ENCODE measurements around the gene DHX40. TPM values are rescaled to one million over a fixed set of nuclear protein-coding genes. Genes with fewer than 3 reads are reported as not detected.
A peak's percentile ranks its signal among the peaks of the same experiment; 100 is the strongest.

The DHX40 gene, protein sequence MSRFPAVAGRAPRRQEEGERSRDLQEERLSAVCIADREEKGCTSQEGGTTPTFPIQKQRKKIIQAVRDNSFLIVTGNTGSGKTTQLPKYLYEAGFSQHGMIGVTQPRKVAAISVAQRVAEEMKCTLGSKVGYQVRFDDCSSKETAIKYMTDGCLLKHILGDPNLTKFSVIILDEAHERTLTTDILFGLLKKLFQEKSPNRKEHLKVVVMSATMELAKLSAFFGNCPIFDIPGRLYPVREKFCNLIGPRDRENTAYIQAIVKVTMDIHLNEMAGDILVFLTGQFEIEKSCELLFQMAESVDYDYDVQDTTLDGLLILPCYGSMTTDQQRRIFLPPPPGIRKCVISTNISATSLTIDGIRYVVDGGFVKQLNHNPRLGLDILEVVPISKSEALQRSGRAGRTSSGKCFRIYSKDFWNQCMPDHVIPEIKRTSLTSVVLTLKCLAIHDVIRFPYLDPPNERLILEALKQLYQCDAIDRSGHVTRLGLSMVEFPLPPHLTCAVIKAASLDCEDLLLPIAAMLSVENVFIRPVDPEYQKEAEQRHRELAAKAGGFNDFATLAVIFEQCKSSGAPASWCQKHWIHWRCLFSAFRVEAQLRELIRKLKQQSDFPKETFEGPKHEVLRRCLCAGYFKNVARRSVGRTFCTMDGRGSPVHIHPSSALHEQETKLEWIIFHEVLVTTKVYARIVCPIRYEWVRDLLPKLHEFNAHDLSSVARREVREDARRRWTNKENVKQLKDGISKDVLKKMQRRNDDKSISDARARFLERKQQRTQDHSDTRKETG
- total RNA-seq, result 10 to 100 TPM; 10.5 to 42.0 (median 25.0) TPM

DNA sequence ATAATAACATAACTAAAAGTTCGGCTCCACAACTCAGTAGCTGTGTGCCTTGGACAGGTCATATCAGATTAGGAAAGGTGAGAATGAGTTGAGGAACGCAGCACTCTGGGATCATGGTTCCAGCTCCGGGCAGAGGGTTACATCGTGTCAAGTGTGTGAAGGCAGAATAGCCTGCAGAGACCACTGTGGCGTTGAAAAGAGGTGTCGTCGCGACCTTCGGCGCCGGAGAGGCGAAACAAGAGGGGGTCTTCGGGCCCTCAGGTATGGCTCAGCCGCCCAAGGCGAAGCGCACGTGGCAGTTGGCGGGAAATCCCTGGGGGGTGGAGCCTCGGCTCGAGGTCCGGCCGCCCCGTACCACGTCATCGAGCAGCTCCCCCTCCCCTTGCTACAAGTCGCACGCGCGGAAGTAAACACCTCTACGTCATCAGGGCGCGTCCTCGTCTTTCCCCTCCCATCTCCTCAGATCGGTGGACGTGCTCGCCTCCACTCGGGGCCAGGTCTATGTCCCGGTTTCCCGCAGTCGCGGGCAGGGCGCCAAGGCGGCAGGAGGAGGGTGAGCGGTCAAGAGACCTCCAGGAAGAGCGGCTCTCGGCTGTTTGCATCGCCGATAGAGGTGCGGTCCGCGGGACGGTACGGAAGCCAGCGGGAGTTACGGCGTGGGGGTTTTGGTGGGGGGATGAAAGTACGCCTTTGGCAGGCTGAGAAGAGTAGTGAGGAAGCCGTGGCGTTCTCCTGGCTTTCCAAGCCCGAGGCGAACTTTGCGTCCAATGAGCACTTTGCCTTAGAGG lies at the start of gene DHX40:
Gene DHX40, plus strand, starts transcription at position 440 of the 788 bp plus-strand sequence. Its CDS starts 62 bp downstream, at position 502.
- intact Hi-C loops (cut with DNase I), result no loop called here

DNA sequence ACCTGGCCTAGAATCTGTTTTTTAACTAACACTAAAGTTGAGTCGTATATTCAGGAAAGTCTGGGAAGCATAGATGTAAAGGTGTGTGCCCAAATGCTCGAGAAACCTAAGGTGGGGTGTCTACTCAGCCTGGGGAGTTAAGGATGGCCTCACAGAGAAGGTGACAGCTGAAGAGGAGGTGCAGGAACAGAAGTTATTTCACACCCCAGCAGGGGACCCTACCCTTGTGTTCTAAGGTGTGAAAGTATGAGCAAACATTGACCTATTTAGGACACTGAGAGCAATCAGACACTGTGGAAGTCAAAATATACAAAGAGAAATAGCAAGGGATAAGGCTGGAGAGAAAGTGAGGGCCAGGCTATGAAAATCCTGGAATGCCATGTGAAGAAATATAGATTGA lies 49.0 kb upstream of the DHX40 start:
- no peaks in the 10 kb centered on the region for H3K27me3 ChIP-seq
- peak overlapping the region in 1 of 4 donors; percentile 3 for H3K27ac ChIP-seq
- H3K9me3 ChIP-seq, result no peaks in the 10 kb centered on the region
- WGBS, 2 donors, result 59 to 75% methylated on average over 2 of the region's 2 CpGs
- H3K4me1 ChIP-seq, result peaks cover 0 to 30% (median 9%) of the 10 kb centered on the region in 3 donors
- intact Hi-C loops (cut with DNase I), result no loop called here
- TF ChIP-seq, protein P1, sequence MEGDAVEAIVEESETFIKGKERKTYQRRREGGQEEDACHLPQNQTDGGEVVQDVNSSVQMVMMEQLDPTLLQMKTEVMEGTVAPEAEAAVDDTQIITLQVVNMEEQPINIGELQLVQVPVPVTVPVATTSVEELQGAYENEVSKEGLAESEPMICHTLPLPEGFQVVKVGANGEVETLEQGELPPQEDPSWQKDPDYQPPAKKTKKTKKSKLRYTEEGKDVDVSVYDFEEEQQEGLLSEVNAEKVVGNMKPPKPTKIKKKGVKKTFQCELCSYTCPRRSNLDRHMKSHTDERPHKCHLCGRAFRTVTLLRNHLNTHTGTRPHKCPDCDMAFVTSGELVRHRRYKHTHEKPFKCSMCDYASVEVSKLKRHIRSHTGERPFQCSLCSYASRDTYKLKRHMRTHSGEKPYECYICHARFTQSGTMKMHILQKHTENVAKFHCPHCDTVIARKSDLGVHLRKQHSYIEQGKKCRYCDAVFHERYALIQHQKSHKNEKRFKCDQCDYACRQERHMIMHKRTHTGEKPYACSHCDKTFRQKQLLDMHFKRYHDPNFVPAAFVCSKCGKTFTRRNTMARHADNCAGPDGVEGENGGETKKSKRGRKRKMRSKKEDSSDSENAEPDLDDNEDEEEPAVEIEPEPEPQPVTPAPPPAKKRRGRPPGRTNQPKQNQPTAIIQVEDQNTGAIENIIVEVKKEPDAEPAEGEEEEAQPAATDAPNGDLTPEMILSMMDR (IDR thresholded peaks at IDR 0.05), result no peak
- TF ChIP-seq POLR2A (IDR thresholded peaks at IDR 0.05), result no peak
- no peak for DNase-seq
- no peak overlapping the region for H3K4me3 ChIP-seq
- H3K36me3 ChIP-seq, result no peaks in the 10 kb centered on the region

More for the DNA sequence above, at the start of gene DHX40:
- peak; percentile 80 for DNase-seq
- 30 to 32% methylated on average over 21 to 26 of the region's 62 CpGs for WGBS, 2 donors
- Histone ChIP-seq H3K36me3 (peaks cover 0 to 2% (median 0%) of the 10 kb centered on the region in 3 donors), H3K4me1 (peaks cover 0 to 19% (median 7%) of the 10 kb centered on the region in 3 donors), H3K27me3 (no peaks in the 10 kb centered on the region), H3K9me3 (no peaks in the 10 kb centered on the region), H3K27ac (peak within 1 kb of the TSS; percentile 83 to 92 (median 86)), H3K4me3 (peak within 1 kb of the TSS; percentile 72 to 98 (median 94))
- TF ChIP-seq, protein P1 (IDR thresholded peaks at IDR 0.05), result peak in 1 of 6 experiments; percentile 29
- peak in 2 of 4 donors; percentile 35 to 57 for TF ChIP-seq POLR2A (IDR thresholded peaks at IDR 0.05)

DNA sequence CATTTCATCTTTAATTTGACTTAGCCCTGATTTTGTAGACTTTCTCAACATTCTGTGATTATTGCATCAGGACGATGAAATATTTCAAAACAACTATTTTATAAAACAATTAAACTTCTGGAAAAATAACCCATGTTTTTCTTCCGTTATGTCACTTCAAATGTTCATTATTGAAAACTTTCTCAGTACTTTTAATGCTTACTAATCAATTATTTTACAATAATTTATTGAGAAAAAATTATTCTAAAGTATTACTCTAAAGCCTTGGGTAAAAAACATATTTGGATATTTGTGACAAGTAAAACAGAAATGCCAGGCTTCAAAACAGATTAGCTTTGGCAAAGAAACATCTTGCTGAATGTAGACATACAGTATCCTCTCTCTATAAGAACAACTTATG lies 46.3 kb upstream of the DHX40 start:
- intact Hi-C loops (cut with DNase I), result no loop called here
- TF ChIP-seq POLR2A (IDR thresholded peaks at IDR 0.05), result no peak
- TF ChIP-seq, protein P1 (IDR thresholded peaks at IDR 0.05), result no peak
- WGBS, 2 donors, result 65 to 78% methylated on average over 2 of the region's 2 CpGs

DNA sequence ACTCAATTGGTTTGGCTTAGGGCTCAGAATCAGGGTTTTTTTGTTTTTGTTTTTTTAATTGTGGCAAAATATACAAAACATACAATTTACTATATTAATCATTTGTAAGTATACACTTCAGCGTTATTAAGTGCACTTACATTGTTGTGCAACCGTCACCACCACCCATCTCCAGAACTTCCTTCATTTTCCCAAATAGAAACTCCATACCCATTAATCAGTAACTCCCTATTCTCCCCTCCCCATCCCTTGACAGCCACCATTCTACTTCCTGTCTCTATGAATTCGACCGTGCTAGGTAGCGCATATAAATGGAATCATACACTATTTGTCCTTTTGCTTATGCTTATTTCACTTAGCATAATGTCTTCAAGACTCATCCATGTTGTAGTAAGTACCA lies 45.2 kb upstream of the DHX40 start:
- whole genome bisulfite sequencing, 2 donors, result 77 to 80% methylated on average over 5 of the region's 5 CpGs
- no peaks in the 10 kb centered on the region for H3K36me3 ChIP-seq
- TF ChIP-seq POLR2A (IDR thresholded peaks at IDR 0.05), result no peak
- TF ChIP-seq, protein P1 (IDR thresholded peaks at IDR 0.05), result no peak
- H3K9me3 ChIP-seq, result no peaks in the 10 kb centered on the region
- H3K4me3 ChIP-seq, result no peak overlapping the region
- intact Hi-C loops (cut with DNase I), result no loop called here
- no peak for DNase-seq
- H3K4me1 ChIP-seq, result peaks cover 0 to 12% (median 5%) of the 10 kb centered on the region in 3 donors
- H3K27me3 ChIP-seq, result no peaks in the 10 kb centered on the region
- no peak overlapping the region for H3K27ac ChIP-seq

More for the DNA sequence above, 46.3 kb upstream of the DHX40 start:
- no peak for DNase-seq
- Histone ChIP-seq H3K36me3 (no peaks in the 10 kb centered on the region), H3K27me3 (no peaks in the 10 kb centered on the region), H3K9me3 (no peaks in the 10 kb centered on the region), H3K27ac (no peak overlapping the region), H3K4me1 (peaks cover 0 to 23% (median 5%) of the 10 kb centered on the region in 3 donors), H3K4me3 (no peak overlapping the region)
